ENCODE data around the gene HOXD9.

Gene HOXD9

DNA sequence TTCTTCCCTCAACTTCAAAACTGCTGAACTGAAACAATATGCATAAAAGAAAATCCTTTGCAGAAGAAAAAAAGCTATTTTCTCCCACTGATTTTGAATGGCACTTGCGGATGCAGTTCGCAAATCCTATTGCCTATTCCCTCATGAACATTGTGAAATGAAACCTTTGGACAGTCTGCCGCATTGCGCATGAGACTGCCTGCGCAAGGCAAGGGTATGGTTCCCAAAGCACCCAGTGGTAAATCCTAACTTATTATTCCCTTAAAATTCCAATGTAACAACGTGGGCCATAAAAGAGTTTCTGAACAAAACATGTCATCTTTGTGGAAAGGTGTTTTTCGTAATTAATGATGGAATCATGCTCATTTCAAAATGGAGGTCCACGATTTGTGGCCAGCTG, 15.4 kb downstream of the HOXD9 start:
- DNase-seq (ENCODE audit: low read depth in 2 of 2), result no peak

GRCh38 chr2:176138526-176138922, 16.0 kb downstream of the HOXD9 start:
- no peak for DNase-seq (ENCODE audit: low read depth in 2 of 2)

- no peak for DNase-seq (ENCODE audit: low read depth in 2 of 2)
Observed at GRCh38 chr2:176138923-176139660, 16.6 kb downstream of the HOXD9 start.

DNA sequence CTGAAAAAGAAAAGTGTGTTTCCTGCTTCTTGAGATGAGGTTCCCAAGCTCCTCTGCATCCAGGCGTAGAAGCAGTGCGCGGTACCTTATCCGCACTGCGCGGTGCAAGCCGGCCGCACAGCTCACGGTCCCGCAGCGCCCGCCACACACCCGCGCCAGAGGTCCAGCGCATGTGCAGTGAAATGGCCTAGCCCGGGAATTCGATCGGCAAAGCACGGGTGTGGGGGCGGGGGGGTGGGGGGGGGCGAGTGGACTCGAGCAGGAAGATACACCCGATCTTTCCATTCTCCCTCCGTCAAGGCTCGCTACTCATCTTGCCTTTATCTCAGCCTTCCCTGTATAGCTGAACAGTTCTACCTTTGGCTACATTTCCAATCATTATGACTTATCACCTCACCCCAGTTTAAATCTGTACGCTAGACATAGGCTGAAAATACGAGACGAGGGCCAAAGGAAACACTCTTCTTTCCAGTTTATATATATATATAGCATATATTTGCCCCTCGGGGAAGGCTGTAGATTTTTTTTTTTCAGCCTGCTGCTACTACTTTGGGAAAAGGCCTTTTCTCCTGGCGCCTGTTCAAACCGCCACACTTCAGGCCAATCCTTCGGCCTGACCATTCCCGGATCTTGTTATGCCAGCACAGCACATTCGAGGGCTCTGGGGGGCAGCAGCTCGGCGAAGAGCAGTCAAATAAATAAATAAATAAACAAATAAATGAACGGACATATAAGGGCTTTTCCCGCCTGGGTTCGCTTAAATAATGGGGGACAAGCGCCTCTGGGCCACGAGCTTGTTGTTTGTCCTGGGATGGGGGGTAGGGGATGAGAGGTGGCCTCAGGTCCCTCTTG, 17.4 kb downstream of the HOXD9 start:
- no peak for DNase-seq (ENCODE audit: low read depth in 2 of 2)

- DNase-seq (ENCODE audit: low read depth in 2 of 2), result peak in 1 of 2 donors; percentile 42
Observed at GRCh38 chr2:176140513-176141317, 18.2 kb downstream of the HOXD9 start.

GRCh38 chr2:176142281-176142680, 19.8 kb downstream of the HOXD9 start:
- DNase-seq (ENCODE audit: low read depth in 2 of 2), result no peak

DNA sequence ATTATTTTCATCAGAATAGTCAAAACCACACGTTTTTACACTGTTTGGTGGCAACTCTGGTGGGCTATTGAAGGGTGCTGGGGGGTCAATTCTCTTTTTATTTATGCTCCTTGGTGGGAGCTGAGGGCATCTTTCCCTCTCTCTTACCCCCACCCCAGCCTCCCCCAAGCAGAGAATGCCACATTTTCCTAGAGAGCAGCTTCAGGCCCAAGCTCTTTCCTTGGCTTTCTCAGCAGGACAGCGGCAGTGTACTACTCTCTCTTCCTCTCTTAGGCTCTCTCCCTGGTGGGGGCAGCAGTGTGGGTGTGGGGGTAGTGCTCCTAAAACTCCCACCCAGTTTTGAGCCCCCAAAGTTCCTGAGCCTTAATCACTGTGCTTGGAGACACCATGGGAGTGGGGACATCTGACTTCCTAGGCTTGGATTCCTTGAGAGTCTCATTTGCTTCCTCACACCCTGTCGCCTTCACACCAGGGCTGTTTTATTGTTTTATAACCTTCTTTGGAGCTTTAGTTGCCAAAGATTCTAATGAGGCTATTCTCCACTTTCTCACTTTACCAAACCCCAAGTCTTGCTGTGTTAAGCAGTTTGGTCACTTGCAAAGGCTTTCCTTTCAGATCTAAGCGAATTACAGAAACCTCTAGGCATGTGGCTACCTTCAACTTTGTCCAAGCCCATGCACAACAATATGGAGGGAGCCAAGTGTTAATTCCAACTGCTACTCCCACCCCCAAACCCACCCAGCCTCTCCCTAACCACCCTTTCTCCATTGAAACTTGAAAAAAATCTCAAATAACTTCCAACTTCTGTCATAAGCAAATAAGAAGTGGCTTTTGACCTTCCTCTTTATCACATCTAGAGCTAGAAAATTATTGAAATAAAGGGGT, 22.8 kb downstream of the HOXD9 start:
- DNase-seq (ENCODE audit: low read depth in 2 of 2), result no peak

GRCh38 chr2:176146101-176146500, 23.6 kb downstream of the HOXD9 start:
- no peak for DNase-seq (ENCODE audit: low read depth in 2 of 2)

DNA sequence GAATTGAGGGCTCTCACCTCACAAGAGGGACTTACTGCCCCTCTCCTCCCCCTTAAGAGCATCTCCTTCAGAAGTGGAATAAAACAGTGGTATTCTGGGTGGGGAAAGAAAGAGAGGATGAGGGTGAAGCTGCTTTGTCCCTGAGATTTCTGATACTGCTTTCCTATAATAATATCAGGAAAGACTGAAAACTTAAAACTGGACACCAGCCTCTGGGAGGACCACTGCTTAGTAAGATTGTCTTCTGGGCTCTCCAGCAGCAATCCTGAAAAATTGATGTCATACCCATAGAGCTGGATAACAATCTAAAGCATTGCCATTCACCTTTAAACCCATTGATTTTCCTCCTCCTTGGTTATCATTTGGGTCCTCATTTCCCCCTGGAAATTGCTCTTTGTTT, 24.1 kb downstream of the HOXD9 start:
- no peak for DNase-seq (ENCODE audit: low read depth in 2 of 2)

DNA sequence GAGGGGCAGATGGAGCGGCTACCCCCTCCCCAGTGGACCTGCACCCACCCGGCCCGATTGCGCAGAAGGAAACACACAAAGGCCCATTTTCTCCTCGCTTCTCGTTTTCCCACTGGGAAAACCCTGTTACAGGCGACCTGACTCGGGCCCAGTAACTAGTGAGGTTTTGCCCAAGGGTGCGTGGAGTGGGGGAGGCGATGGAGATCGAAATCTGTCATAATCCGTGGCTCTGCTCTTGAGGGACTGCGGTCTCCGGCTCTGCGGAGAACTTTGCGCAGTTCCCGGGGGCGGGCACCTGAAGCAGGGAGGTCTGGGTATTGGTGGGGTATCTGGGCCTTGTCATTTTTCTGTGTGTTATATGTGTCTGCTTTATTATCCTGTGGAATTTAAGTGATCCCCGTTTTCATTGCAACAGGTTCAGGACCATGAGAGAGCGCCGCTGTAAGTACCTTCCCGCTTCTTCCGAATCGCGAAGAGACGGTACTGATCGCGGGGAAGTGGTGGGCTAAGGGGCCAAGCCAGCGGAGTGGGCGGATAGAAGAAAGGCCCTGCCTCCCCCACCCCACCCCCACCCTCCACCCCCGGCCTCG, 24.8 kb downstream of the HOXD9 start:
- no peak for DNase-seq (ENCODE audit: low read depth in 2 of 2)

DNA sequence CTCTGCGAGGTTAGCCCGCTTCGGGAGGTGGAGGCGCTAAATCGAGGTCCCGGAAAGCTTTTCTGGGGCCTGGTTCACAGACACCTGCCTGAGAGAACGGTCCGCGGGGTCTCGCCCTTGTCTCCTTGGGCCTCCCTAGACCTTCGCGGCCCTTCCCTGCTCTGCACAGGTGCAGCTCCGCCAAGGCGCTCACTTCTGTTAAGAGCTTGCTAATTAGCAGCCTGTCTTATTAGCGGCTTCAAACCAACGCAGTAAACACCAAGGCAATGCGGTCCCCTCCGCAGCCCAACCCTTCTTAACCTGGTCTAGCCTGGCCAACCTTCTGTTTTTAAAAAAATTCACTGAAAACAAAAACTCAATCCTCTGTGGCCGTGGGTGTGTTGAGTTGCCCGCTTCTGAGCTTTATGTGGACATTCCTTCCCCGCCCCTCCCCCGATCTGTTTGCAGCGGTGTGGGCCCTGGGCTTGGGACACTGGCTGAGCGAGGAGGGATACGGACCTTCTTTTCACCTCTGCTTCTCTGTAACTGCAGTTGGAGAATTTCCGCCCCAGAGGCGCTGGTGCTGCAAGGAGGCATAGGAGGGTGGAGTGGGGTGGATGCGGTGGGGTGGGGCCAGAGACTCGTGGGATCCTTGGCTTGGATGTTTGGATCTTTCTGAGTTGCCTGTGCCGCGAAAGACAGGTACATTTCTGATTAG, 25.4 kb downstream of the HOXD9 start:
- DNase-seq (ENCODE audit: low read depth in 2 of 2), result no peak

GRCh38 chr2:176148751-176149421, 26.4 kb downstream of the HOXD9 start:
- DNase-seq (ENCODE audit: low read depth in 2 of 2), result no peak

- no peak for DNase-seq (ENCODE audit: low read depth in 2 of 2)
Observed at GRCh38 chr2:176149481-176149938, 27.0 kb downstream of the HOXD9 start.

GRCh38 chr2:176149939-176150583, 27.5 kb downstream of the HOXD9 start:
- DNase-seq (ENCODE audit: low read depth in 2 of 2), result no peak

DNA sequence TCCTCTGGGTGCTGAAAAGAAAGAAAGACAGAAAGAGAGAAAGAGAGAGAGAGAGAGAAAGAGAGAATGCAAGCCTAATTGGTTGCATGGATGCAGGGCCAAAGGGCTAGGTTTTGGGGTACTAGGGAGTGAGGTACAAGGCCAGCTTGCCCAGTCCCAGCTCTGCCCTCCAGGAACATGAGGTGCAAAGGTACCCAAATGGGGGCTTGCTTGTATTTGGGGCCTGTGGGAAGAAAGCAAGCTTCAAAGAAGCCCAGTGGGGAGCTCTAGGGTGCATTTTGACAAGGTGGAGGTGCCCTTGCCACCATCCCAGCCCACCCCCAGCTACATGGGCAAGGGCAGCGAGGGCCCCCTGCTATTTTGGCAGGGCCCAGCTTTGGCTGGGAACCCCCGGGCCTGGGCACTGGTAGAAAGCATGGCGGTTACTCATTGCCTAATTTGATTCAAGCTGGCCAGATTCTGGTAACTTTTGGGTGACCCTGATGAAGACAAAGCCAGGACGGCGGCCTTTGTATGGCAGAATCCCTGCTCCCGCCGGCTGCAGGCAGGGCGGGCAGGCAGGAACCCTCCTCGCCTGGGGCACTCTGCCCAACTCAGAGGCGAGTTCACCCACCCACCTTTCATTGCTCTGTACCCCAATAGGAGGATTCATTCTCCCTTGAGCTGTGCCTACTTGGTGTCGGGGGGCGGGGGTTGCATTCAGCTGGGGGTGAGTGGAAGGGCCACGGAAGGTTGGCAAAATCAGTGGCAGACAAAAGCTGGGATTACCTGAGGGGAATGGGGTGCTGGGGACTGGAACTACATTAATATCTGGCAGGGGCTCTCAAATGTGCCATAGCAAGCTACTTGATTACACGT, 28.3 kb downstream of the HOXD9 start:
- DNase-seq (ENCODE audit: low read depth in 2 of 2), result no peak

GRCh38 chr2:176151442-176152287, 29.1 kb downstream of the HOXD9 start, which contains the start of gene HOXD4:
Gene HOXD4 (plus strand): TSS chr2:176151550. CDS start chr2:176151634, 84 bp downstream.
- no peak for DNase-seq (ENCODE audit: low read depth in 2 of 2)
